Kidney epithelial cell (primary cell): Measurements from ENCODE around the gene C1QTNF9. TPM values are rescaled to one million over a fixed set of nuclear protein-coding genes. Genes with fewer than 3 reads are reported as not detected.
"Not testable (repeated sequence)": the region's sequence is repeated elsewhere in the genome, so short reads cannot be mapped to it uniquely, and the experiment has no call there.

Experiments used
- DNase-seq: peaks from one replicate; pipeline ENCODE4 v3.0.0-alpha.2; 2010; ENCODE audit warnings: low read depth
- H3K27me3 ChIP-seq: 2 replicates; pipeline ENCODE4 v1.6.0; 2011; ENCODE audit warnings: low read length; ENCODE audit not compliant: control insufficient read depth, insufficient read depth
- H3K36me3 ChIP-seq: 2 replicates; pipeline ENCODE4 v1.5.1; 2011; ENCODE audit warnings: low read length; ENCODE audit not compliant: control insufficient read depth, insufficient read depth
- H3K4me3 ChIP-seq: 2 replicates; pipeline ENCODE4 v1.5.1; 2011; ENCODE audit warnings: low read depth, mild to moderate bottlenecking, control low read depth, low read length
- CTCF ChIP-seq: IDR thresholded peaks from 2 replicates; pipeline ENCODE4 v1.5.1; 2011; ENCODE audit warnings: mild to moderate bottlenecking, moderate library complexity, low read length, control low read depth, inconsistent platforms; ENCODE audit not compliant: insufficient read depth, poor library complexity, severe bottlenecking
- total RNA-seq: library from RNA; depleted of rRNA; stranded (reverse); fragments of >200 nt; gene quantifications from 2 replicates; pipeline ENCODE4 v1.2.3, GENCODE V29; 2015

C1QTNF9 gene, protein sequence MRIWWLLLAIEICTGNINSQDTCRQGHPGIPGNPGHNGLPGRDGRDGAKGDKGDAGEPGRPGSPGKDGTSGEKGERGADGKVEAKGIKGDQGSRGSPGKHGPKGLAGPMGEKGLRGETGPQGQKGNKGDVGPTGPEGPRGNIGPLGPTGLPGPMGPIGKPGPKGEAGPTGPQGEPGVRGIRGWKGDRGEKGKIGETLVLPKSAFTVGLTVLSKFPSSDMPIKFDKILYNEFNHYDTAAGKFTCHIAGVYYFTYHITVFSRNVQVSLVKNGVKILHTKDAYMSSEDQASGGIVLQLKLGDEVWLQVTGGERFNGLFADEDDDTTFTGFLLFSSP
- not detected in 2 replicates for total RNA-seq

DNA sequence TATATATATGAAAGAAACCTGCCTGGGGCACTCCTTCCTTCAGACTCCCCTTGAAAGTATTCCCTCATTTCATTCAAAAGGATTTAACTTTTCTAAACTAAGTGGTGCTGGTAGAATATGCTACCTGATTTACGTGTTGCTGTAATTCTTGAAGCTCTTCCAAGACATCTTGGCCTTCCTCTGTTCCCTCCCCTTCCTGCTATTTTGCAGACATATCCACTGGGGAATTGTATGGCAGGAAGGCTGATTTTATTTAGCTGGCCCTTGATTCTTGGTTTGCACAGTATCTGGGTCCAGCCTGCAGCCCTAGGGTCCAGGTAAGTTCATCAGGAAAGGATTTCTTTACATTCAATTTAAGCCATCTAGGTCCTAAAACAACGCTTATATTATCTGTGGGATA is at the start of gene C1QTNF9:
Gene C1QTNF9 (plus strand): TSS at position 281 of the 400 bp plus-strand sequence. CDS start 6,424 bp downstream, outside the sequence.
- not testable (repeated sequence) for H3K27me3 ChIP-seq, H3K36me3 ChIP-seq, H3K4me3 ChIP-seq, DNase-seq

DNA sequence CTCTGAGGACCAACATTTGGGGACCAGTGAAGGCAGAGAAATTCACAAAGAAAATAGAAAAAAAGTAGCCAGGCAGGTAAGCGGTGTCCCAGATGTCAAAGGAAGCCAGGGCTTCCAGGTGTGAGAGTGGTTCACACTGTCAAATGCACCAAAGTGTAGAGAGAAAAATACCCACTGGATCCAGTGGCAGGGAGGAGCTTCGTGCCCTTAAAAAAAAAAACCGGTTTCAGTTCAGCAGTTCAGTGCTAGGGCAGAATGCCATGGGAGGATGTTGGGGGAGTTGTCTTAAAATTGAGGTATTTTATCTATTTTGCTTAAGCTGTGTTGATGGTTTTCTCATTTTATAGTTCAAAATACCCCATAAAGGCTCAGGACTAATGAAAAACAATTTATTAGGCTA is 47.8 kb upstream of the C1QTNF9 start:
- H3K4me3 ChIP-seq, result no peak overlapping the region
- H3K36me3 ChIP-seq, result no peaks in the 10 kb centered on the region
- no peak for DNase-seq
- no peak for TF ChIP-seq CTCF
- no peaks in the 10 kb centered on the region for H3K27me3 ChIP-seq

- DNase-seq, result no peak
- Histone ChIP-seq H3K4me3 (no peak overlapping the region), H3K27me3 (no peaks in the 10 kb centered on the region), H3K36me3 (no peaks in the 10 kb centered on the region)
- TF ChIP-seq CTCF, result no peak
These were observed 45.7 kb upstream of the C1QTNF9 start for GRCh38 chr13:24263632-24264031.

- no peak for DNase-seq
- no peak overlapping the region for H3K4me3 ChIP-seq
- TF ChIP-seq CTCF, result no peak
- H3K36me3 ChIP-seq, result no peaks in the 10 kb centered on the region
- no peaks in the 10 kb centered on the region for H3K27me3 ChIP-seq
These were observed 44.4 kb upstream of the C1QTNF9 start for GRCh38 chr13:24264976-24265375.

DNA sequence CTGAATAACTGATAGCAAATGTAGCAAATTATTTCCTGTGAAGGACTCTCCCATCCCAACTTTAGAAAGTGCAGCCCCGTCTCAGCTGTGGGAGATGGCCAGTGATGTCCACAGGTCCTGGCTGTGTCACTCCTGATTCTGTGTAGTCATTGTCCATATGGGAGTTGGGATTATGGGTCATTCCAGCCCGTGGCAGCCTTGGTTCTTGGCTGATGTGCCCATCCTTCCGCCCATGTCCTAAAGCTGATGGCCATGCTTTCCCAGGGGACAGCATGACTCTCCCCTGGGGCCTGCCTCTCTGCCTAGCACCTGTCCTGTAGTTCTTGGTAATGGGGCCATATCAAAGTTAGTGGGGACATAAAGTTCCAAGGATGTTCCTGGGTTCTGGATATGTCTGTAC is 43.9 kb upstream of the C1QTNF9 start:
- Histone ChIP-seq H3K4me3 (no peak overlapping the region), H3K27me3 (no peaks in the 10 kb centered on the region), H3K36me3 (no peaks in the 10 kb centered on the region)
- DNase-seq, result no peak
- no peak for TF ChIP-seq CTCF

- H3K4me3 ChIP-seq, result no peak overlapping the region
- H3K27me3 ChIP-seq, result no peaks in the 10 kb centered on the region
- no peak for DNase-seq
These were observed 42.1 kb upstream of the C1QTNF9 start for GRCh38 chr13:24267274-24267673.

More at GRCh38 chr13:24267274-24267673, 42.1 kb upstream of the C1QTNF9 start:
- no peak for TF ChIP-seq CTCF
- H3K36me3 ChIP-seq, result no peaks in the 10 kb centered on the region
